K562 (cell line): ENCODE measurements around the gene STIM1. TPM values are rescaled to one million over a fixed set of nuclear protein-coding genes. Genes with fewer than 3 reads are reported as not detected.

Experiments used
- ATAC-seq: fragments of 200-7000 bp; cut with Tn5 transposase; 3 replicates; pipeline ENCODE4 v1.9.1; 2020; ENCODE audit warnings: moderate library complexity
- BruUV-seq: library from RNA; stranded (reverse); fragments of 400-500 nt; replicated peaks from 2 replicates; lab custom pipeline; 2021; lab: Mats Ljungman, UMichigan
- CTCF ChIA-PET: fragments of 300-600 bp; formaldehyde crosslinking; extraction: SDS; loops from one replicate; lab custom pipeline; 2021; ENCODE audit warnings: low intra/inter-chr PET ratio; lab: Yijun Ruan, JAX
- POLR2A ChIA-PET: fragments of 300-600, 350-650 bp; sonication (Branson Sonifier 250); formaldehyde crosslinking; extraction: SDS; loops from one replicate; lab custom pipeline; 2021; ENCODE audit warnings: antibody characterized with exemption, inconsistent platforms; lab: Yijun Ruan, JAX
- DNase-seq, 4 experiments: peaks; one replicate each; pipeline versions ENCODE4 v3.0.0 to v3.0.0-alpha.2; 2011 to 2018; ENCODE audit warnings: low spot score in 3 of 4, mixed read lengths in 3 of 4; ENCODE audit errors: extremely low read depth in 1 of 4
- FAIRE-seq: peaks from 2 replicates; lab custom pipeline; 2011; peaks lifted over from hg19 to GRCh38; lab: Jason Lieb, UNC
- H2AFZ ChIP-seq: 2 replicates; pipeline ENCODE4 v1.6.0; 2011; ENCODE audit warnings: low read depth, low read length, control low read depth, inconsistent platforms
- H3K27ac ChIP-seq: fragments of 200-600 bp; 3 replicates; pipeline ENCODE4 v1.8.0; 2011; ENCODE audit warnings: low read depth, mild to moderate bottlenecking, control low read depth, inconsistent platforms, low read length, moderate library complexity, mixed read lengths; ENCODE audit errors: extremely low read depth
- H3K27me3 ChIP-seq, 2 experiments: fragments of 300-600 bp in 1 of 2; 2 replicates in 1 of 2; 3 replicates in 1 of 2; pipeline versions ENCODE4 v1.6.0 to v1.8.0; 2011; ENCODE audit warnings: inconsistent platforms in 2 of 2, low read length in 2 of 2, mild to moderate bottlenecking in 1 of 2, mixed read lengths in 1 of 2, moderate library complexity in 1 of 2; ENCODE audit not compliant: control insufficient read depth in 2 of 2, insufficient read depth in 2 of 2
- H3K36me3 ChIP-seq: fragments of 300-600 bp; 3 replicates; pipeline ENCODE4 v1.8.0; 2011; ENCODE audit warnings: mild to moderate bottlenecking, low read length, inconsistent platforms; ENCODE audit not compliant: control insufficient read depth, insufficient read depth
- H3K4me1 ChIP-seq, 2 experiments: fragments of 200-600 bp in 1 of 2; replicated peaks in 1 of 2; 2 replicates in 1 of 2; 3 replicates in 1 of 2; pipeline versions ENCODE4 v1.5.1 to v1.8.0; 2011; ENCODE audit warnings: inconsistent platforms in 2 of 2, low read length in 2 of 2, mild to moderate bottlenecking in 1 of 2, mixed read lengths in 1 of 2, moderate library complexity in 1 of 2; ENCODE audit not compliant: control insufficient read depth in 2 of 2, insufficient read depth in 2 of 2
- H3K4me2 ChIP-seq: 2 replicates; pipeline ENCODE4 v1.6.1; 2011; ENCODE audit warnings: low read length, control low read depth, inconsistent platforms, mixed read lengths; ENCODE audit not compliant: insufficient read depth
- H3K4me3 ChIP-seq: fragments of 200-600 bp; sonication (generic), shearing (Covaris generic); 2 replicates; pipeline ENCODE4 v1.5.1; 2016; ENCODE audit warnings: control low read depth, inconsistent platforms
- H3K79me2 ChIP-seq: fragments of 200-600 bp; 3 replicates; pipeline ENCODE4 v1.8.0; 2011; ENCODE audit warnings: low read length, inconsistent platforms; ENCODE audit not compliant: control insufficient read depth, insufficient read depth
- H3K9ac ChIP-seq, 2 experiments: 2 replicates each; pipeline versions ENCODE4 v1.6.0 to v1.6.1; 2011; ENCODE audit warnings: low read depth in 2 of 2, low read length in 2 of 2, control low read depth in 1 of 2, inconsistent platforms in 1 of 2, mild to moderate bottlenecking in 1 of 2, mixed read lengths in 1 of 2; ENCODE audit not compliant: insufficient read depth in 1 of 2
- H3K9me1 ChIP-seq: one replicate; pipeline ENCODE4 v1.6.0; 2011; ENCODE audit warnings: inconsistent platforms, mild to moderate bottlenecking, low read length, moderate library complexity; ENCODE audit not compliant: control insufficient read depth, insufficient read depth
- H3K9me3 ChIP-seq: replicated peaks from 2 replicates; pipeline ENCODE4 v1.5.1; 2011; ENCODE audit warnings: low read depth, low read length, inconsistent platforms; ENCODE audit not compliant: control insufficient read depth, insufficient read depth
- H4K20me1 ChIP-seq: replicated peaks from 2 replicates; pipeline ENCODE4 v1.6.1; 2011; ENCODE audit warnings: low read length, inconsistent platforms, mixed read lengths; ENCODE audit not compliant: control insufficient read depth, insufficient read depth
- ASH1L ChIP-seq: fragments of 450-650 bp; IDR thresholded peaks from 2 replicates; pipeline ENCODE4 v1.6.1; 2018; ENCODE audit warnings: borderline replicate concordance, mild to moderate bottlenecking, low read depth; ENCODE audit not compliant: partially characterized antibody
- CBFA2T3 ChIP-seq: fragments of 450-650 bp; IDR thresholded peaks from 2 replicates; pipeline ENCODE4 v1.6.1; 2017
- CTBP1 ChIP-seq: fragments of 450-650 bp; IDR thresholded peaks from 2 replicates; pipeline ENCODE4 v1.6.1; 2016; ENCODE audit warnings: borderline replicate concordance
- DLX4 ChIP-seq: fragments of 250-450 bp; sonication (Bioruptor Pico); IDR thresholded peaks from 2 replicates; pipeline ENCODE4 v1.6.1; 2021; ENCODE audit warnings: mild to moderate bottlenecking
- EHMT2 ChIP-seq: fragments of 450-650 bp; IDR thresholded peaks from 2 replicates; pipeline ENCODE4 v1.6.1; 2018; ENCODE audit warnings: antibody characterized with exemption
- ETS2 ChIP-seq: IDR thresholded peaks from 2 replicates; pipeline ENCODE4 v1.6.1; 2016; ENCODE audit warnings: borderline replicate concordance, missing genetic modification characterization, mild to moderate bottlenecking, moderate library complexity, missing compliant biosample characterization; ENCODE audit not compliant: poor library complexity, severe bottlenecking
- HDAC6 ChIP-seq: IDR thresholded peaks from 2 replicates; pipeline ENCODE4 v1.6.1; 2012; ENCODE audit warnings: low read depth, mild to moderate bottlenecking, control low read depth, inconsistent platforms, low read length, moderate library complexity
- MAX ChIP-seq: sonication (generic); formaldehyde crosslinking; IDR thresholded peaks from 2 replicates; pipeline ENCODE4 v1.9.0; 2022; ENCODE audit warnings: mild to moderate bottlenecking, missing genetic modification reagents
- MEIS2 ChIP-seq: fragments of 450-650 bp; IDR thresholded peaks from 2 replicates; pipeline ENCODE4 v1.6.1; 2014; ENCODE audit warnings: mild to moderate bottlenecking; ENCODE audit not compliant: partially characterized antibody
- PKNOX1 ChIP-seq: fragments of 450-650 bp; IDR thresholded peaks from 2 replicates; pipeline ENCODE4 v1.6.1; 2016
- SOX6 ChIP-seq: fragments of 450-650 bp; IDR thresholded peaks from 2 replicates; pipeline ENCODE4 v1.6.1; 2014; ENCODE audit warnings: mild to moderate bottlenecking
- SRSF7 ChIP-seq: fragments of 200-400 bp; formaldehyde crosslinking; optimal IDR thresholded peaks from 2 replicates; pipeline ENCODE3; 2017; ENCODE audit warnings: mild to moderate bottlenecking, low read depth, low read length
- TAL1 ChIP-seq: fragments of 450-650 bp; IDR thresholded peaks from 2 replicates; pipeline ENCODE4 v1.6.1; 2016; ENCODE audit warnings: mild to moderate bottlenecking
- TCF3 ChIP-seq: sonication (generic); formaldehyde crosslinking; IDR thresholded peaks from 2 replicates; pipeline ENCODE4 v1.4.0; 2020; ENCODE audit warnings: mild to moderate bottlenecking, missing genetic modification reagents
- TEAD2 ChIP-seq: fragments of 450-650 bp; IDR thresholded peaks from 2 replicates; pipeline ENCODE4 v1.6.1; 2016; ENCODE audit warnings: missing genetic modification characterization, control low read depth, missing compliant biosample characterization
- TEAD4 ChIP-seq, 2 experiments: sonication (generic) in 1 of 2; formaldehyde crosslinking in 1 of 2; IDR thresholded peaks; 2 replicates each; pipeline versions ENCODE4 v1.6.1 to v1.8.0; 2012 to 2022; ENCODE audit warnings: borderline replicate concordance in 1 of 2, inconsistent platforms in 1 of 2, low read length in 1 of 2, mild to moderate bottlenecking in 1 of 2, missing genetic modification reagents in 1 of 2
- ZNF23 ChIP-seq: fragments of 250-450 bp; sonication (Bioruptor Pico); IDR thresholded peaks from 2 replicates; pipeline ENCODE4 v1.4.0; 2020; ENCODE audit warnings: mild to moderate bottlenecking
- ZNF316 ChIP-seq: fragments of 450-650 bp; IDR thresholded peaks from 2 replicates; pipeline ENCODE4 v1.6.1; 2016
- ZNF445 ChIP-seq: fragments of 250-450 bp; sonication (Bioruptor Pico); IDR thresholded peaks from 2 replicates; pipeline ENCODE4 v1.4.0; 2020; ENCODE audit warnings: low read depth, mild to moderate bottlenecking, moderate library complexity
- ZNF507 ChIP-seq: conservative IDR thresholded peaks from 2 replicates; pipeline ENCODE4 v1.6.1; 2017; ENCODE audit warnings: missing genetic modification characterization, missing compliant biosample characterization
- ZNF785 ChIP-seq: fragments of 250-450 bp; sonication (Bioruptor Pico); IDR thresholded peaks from 2 replicates; pipeline ENCODE4 v1.4.0; 2020; ENCODE audit warnings: mild to moderate bottlenecking
- ZNF79 ChIP-seq: fragments of 250-450 bp; sonication (Bioruptor Pico); IDR thresholded peaks from 2 replicates; pipeline ENCODE4 v1.4.0; 2020; ENCODE audit warnings: low read depth, mild to moderate bottlenecking, moderate library complexity
- WGBS: fragments of 100-300 bp; shearing (Covaris generic); methylation state at CpG from one replicate; pipeline ENCODE4 v1.1.6; 2016; ENCODE audit warnings: low coverage, mixed read lengths; ENCODE audit not compliant: insufficient coverage; ENCODE audit errors: missing lambda C conversion rate; 5-methylcytosine and 5-hydroxymethylcytosine counted together
- in situ Hi-C: fragments of 300-500 bp; cut with MboI; formaldehyde crosslinking; loops from 4 replicates; pipeline ENCODE4 v1.15.0; 2018; ENCODE audit warnings: inconsistent platforms, mixed read lengths
- intact Hi-C: fragments of 100-400 bp; cut with micrococcal nuclease; formaldehyde crosslinking; loops from 2 replicates; pipeline ENCODE4 v1.14.2; 2022
- polyA plus RNA-seq, 8 experiments: library from polyadenylated mRNA; depleted of rRNA in 4 of 8; stranded (reverse) in 5 of 8; unstranded in 3 of 8; fragments of >200 nt; fragmentation: Nextera tagmentation in 2 of 8; fragmentation: Illumina TruSeq in 1 of 8; extraction: Ambion mirVana in 2 of 8; extraction: Trizol in 1 of 8; gene quantifications; 2 replicates each; pipeline versions ENCODE4 v1.2.1 to v1.2.3, GENCODE V29; 2011 to 2014; ENCODE audit warnings: inconsistent platforms in 1 of 8, missing spikeins in 1 of 8
- total RNA-seq, 7 experiments: library from RNA; depleted of rRNA in 6 of 7; stranded (reverse); fragments of >200 nt in 6 of 7; fragmentation: Illumina TruSeq in 2 of 7; extraction: Trizol in 2 of 7; gene quantifications; 2 replicates each; pipeline versions ENCODE4 v1.2.1 to v1.2.3, GENCODE V29; 2011 to 2021; ENCODE audit warnings: low replicate concordance in 1 of 7

STIM1 gene
- total and polyA plus RNA-seq, 9 of the 15 experiments (the other 6 are each of a cell fraction or from before 2014, with no cell fraction given) = 7.7 to 50.5 (median 22.5) TPM

- no peak overlapping the region for H2AFZ ChIP-seq
- H3K9ac ChIP-seq = no peak overlapping the region
- in situ Hi-C loops = no loop called here
- H3K27ac ChIP-seq = peak overlapping the region; percentile 38; the same call in 1 of the 3 replicates
- H4K20me1 ChIP-seq = peaks cover 27% of the 10 kb centered on the region
- ChIA-PET POLR2A (interaction anchor here (0.7 to 5.2 kb wide), 7 partner anchors 9 to 162 kb away, joined by 3 to 34 read pairs (median 6); partner anchors contain the start of gene STIM1), CTCF (interaction anchor here (0.6 kb wide), 1 partner anchor 11 kb away, joined by 3 read pairs; no protein-coding TSS in a partner anchor)
- no peaks in the 10 kb centered on the region for H3K27me3 ChIP-seq
- H3K9me1 ChIP-seq = no peaks in the 10 kb centered on the region
- BruUV-seq = no TSS peak
- H3K9me3 ChIP-seq = no peaks in the 10 kb centered on the region
- WGBS = 49% methylated on average over 4 of the region's 4 CpGs
- no peaks in the 10 kb centered on the region for H3K36me3 ChIP-seq
- peaks cover 90% of the 10 kb centered on the region for H3K79me2 ChIP-seq
- H3K4me1 ChIP-seq = peaks cover 13 to 59% of the 10 kb centered on the region in 2 experiments
- DNase-seq (no peak), FAIRE-seq (no peak), ATAC-seq (0 out of 3 replicates have a peak, but pooled peaks have one; percentile 11)
- intact Hi-C loops = no loop called here
- H3K4me2 ChIP-seq = no peak overlapping the region; the same call in 1 of the 2 replicates
- H3K4me3 ChIP-seq = no peak overlapping the region
- TF ChIP-seq DLX4 (CRISPR knock-in tag) (no peak), ZNF445 (CRISPR knock-in tag) (no peak), TCF3 (CRISPR knock-in tag) (0 out of 2 replicates have a peak, but pooled peaks have one; percentile 16), TEAD4 (IDR thresholded peaks at IDR 0.05; ENCODE audit: low read length) (peak; percentile 43; the same call in 1 of the 2 replicates), TEAD4 (CRISPR knock-in tag; IDR thresholded peaks at IDR 0.05; ENCODE audit: borderline replicate concordance) (no peak), HDAC6 (no peak), SRSF7 (no peak), ASH1L (no peak), ZNF79 (no peak), ZNF785 (no peak), MEIS2 (peak; percentile 72), ZNF316 (no peak), CTBP1 (no peak), SOX6 (peak; percentile 47; the same call in 1 of the 2 replicates), EHMT2 (no peak), CBFA2T3 (peak; percentile 37), ZNF23 (no peak), PKNOX1 (0 out of 2 replicates have a peak, but pooled peaks have one; percentile 21), ZNF507 (tag) (no peak), MAX (CRISPR knock-in tag) (no peak), TEAD2 (tag) (no peak), ETS2 (tag) (no peak), TAL1 (peak; percentile 24; the same call in 1 of the 2 replicates)
Measured at GRCh38 chr11:3879216-3879966, 23.9 kb downstream of the STIM1 start.
